ENCODE data around the gene FLII. TPM values are rescaled to one million over a fixed set of nuclear protein-coding genes. Genes with fewer than 3 reads are reported as not detected.

Gene FLII
- total RNA-seq, 1 donor from 2014 or later = 248 TPM

DNA sequence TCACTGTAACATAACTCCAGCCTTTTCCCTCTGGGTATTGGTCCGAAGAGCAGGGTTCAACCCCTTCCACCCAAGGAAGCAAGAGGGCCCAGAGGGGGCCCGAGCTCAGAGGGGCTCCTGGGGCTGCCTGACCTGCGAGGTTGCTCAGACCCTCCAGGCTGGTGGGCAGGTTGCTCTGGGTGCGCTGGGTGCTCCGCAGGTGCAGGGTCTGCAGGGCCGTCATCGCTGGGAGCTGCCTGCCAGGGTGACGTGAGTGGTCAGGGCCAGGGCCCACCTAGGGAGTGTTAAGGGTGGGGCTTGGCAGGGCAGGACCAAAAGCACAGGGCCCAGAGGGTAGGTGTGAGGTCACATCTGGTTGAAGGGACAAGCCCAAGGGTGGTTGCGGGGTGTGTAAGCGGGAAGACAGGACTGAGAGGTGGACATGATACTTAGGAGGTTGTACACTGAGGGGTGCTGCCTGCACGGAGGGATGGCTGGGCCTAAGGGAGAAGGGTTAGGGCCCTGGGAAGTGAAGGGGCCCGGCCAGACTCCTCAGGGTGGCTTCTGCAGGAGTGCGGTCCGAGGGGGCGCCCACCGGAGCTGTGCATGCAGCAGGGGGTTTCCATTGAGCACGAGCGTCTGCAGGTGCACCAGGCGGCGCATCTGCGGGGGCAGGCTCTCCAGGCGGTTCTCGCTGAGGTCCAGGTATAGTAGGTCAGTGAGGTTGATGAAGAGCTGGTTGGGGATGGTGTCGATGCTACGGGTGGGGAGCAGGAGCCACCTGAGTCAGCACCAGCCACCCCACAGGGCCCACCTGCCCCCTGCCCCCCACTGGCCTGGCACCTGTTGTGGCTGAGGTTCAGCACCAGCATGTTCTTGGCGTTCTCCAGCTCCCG, 4.4 kb downstream of the FLII start:
- peaks cover 8% of the 10 kb centered on the region for H3K4me1 Mint-ChIP-seq (ENCODE audit: unreplicated experiment)
- H3K9me3 Mint-ChIP-seq = no peaks in the 10 kb centered on the region
- H3K27me3 Mint-ChIP-seq = no peaks in the 10 kb centered on the region
- H3K27ac Mint-ChIP-seq = no peak overlapping the region
- TF ChIP-seq, protein P1, sequence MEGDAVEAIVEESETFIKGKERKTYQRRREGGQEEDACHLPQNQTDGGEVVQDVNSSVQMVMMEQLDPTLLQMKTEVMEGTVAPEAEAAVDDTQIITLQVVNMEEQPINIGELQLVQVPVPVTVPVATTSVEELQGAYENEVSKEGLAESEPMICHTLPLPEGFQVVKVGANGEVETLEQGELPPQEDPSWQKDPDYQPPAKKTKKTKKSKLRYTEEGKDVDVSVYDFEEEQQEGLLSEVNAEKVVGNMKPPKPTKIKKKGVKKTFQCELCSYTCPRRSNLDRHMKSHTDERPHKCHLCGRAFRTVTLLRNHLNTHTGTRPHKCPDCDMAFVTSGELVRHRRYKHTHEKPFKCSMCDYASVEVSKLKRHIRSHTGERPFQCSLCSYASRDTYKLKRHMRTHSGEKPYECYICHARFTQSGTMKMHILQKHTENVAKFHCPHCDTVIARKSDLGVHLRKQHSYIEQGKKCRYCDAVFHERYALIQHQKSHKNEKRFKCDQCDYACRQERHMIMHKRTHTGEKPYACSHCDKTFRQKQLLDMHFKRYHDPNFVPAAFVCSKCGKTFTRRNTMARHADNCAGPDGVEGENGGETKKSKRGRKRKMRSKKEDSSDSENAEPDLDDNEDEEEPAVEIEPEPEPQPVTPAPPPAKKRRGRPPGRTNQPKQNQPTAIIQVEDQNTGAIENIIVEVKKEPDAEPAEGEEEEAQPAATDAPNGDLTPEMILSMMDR (conservative IDR thresholded peaks at IDR 0.05) = no peak
- DNase-seq (ENCODE audit: extremely low spot score, unreplicated experiment) = no peak
- H3K4me3 Mint-ChIP-seq = no peak overlapping the region
- peaks cover 4% of the 10 kb centered on the region for H3K36me3 Mint-ChIP-seq

DNA sequence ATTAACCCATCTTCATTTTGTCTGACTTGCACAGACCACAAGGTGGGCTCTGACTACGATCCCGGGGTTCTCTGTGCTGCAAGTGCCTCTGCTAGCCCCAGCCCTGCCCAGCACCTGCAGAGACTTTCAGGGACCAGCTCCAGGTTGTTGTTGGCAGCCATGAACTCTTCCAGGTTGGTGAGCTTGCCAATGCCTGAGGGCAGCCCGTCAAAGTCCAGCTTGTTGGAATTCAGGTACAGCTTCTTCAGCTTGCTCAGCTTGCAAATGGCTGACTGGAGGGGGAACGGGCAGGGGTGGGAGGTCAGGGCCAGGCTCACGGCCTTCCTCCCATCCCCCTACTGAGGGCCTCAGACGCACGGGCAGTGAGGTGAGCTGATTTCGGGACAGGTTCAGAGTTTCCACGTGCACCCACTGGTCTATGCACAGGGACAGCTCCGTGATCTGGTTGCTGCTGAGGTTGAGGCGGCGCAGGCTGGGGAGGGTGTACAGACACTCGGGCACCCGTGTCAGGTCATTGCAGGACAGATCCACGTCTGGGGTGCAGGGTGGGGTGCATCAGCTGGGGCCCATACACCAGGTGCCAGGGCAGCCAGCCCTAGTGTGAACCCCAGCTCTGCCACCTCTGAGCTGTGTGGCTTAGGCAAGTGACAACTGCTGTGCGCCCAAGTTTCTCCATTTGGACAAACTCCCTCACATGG, 5.2 kb downstream of the FLII start:
- no peaks in the 10 kb centered on the region for H3K27me3 Mint-ChIP-seq

DNA sequence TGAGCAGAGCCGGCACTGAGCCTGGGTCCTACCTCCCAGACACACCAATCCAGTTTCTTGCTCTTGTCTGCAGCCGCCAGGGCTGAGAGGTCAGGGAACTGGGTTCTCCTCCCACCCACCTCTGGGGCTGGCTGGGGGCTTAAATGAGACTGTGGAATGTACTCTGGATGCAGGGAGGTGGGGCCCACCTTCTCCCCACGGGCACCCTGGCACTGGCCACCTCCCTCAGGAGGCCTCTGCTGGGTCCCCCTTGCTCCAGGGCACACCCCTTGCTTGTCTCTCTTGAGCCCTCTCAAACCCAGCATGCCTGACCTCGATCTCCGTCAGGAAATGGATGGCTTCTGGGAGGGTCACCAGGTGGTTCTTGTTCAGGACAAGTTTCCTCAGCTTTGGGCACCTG, 6.4 kb downstream of the FLII start:
- Mint-ChIP-seq H3K27me3 (no peaks in the 10 kb centered on the region), H3K36me3 (peaks cover 10% of the 10 kb centered on the region), H3K9me3 (no peaks in the 10 kb centered on the region), H3K4me1 (ENCODE audit: unreplicated experiment) (peaks cover 13% of the 10 kb centered on the region), H3K27ac (no peak overlapping the region), H3K4me3 (no peak overlapping the region)
- no peak for DNase-seq (ENCODE audit: extremely low spot score, unreplicated experiment)
- TF ChIP-seq, protein P1 (conservative IDR thresholded peaks at IDR 0.05) = no peak

More for the DNA sequence above, 5.2 kb downstream of the FLII start:
- Mint-ChIP-seq H3K36me3 (peaks cover 4% of the 10 kb centered on the region), H3K27ac (no peak overlapping the region), H3K4me3 (no peak overlapping the region), H3K4me1 (ENCODE audit: unreplicated experiment) (peaks cover 11% of the 10 kb centered on the region), H3K9me3 (no peaks in the 10 kb centered on the region)
- no peak for DNase-seq (ENCODE audit: extremely low spot score, unreplicated experiment)
- TF ChIP-seq, protein P1 (conservative IDR thresholded peaks at IDR 0.05) = no peak

DNA sequence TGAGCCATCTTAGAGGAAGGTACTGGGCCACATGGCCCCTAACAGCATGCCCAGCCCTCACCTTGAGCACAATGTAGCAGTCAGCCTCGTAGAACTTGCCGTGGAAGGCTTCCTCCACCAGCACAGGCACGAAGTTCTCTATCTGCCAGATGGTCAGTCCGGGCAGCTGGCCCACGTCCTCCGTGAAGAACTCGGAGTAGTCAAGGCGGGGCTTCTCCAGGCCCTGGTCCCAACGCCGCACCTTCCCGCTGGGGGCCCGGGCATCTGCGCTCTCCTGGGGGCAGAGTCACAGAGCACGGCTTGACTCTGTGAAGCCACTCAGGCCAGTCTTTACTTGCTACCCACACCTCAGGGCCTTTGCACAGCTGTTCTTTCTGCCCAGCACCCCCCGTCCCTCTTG, 7.3 kb downstream of the FLII start:
- TF ChIP-seq, protein P1 (conservative IDR thresholded peaks at IDR 0.05) = no peak
- Mint-ChIP-seq H3K4me3 (no peak overlapping the region), H3K36me3 (peaks cover 12% of the 10 kb centered on the region), H3K4me1 (ENCODE audit: unreplicated experiment) (peaks cover 15% of the 10 kb centered on the region), H3K9me3 (no peaks in the 10 kb centered on the region), H3K27me3 (no peaks in the 10 kb centered on the region), H3K27ac (no peak overlapping the region)
- DNase-seq (ENCODE audit: extremely low spot score, unreplicated experiment) = no peak

DNA sequence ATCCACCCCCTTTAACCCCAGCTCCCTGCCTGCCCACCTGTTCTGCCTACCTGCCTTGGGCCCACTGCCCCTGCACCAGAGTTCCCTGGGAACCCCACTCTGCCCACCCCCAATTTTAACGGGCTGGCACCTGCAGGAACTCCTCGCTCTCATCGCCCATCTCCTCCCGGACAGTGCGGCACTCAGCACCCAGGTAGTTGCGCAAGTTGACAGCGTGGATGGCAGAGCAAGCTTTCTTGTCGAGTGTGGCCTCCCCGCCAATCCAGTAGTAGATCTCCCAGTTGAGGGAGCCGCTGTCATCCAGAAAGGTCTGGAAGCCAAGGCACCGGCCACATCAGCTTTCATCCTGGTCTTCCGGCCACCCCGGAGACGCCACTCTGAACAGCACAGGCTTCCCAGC, 7.8 kb downstream of the FLII start:
- DNase-seq (ENCODE audit: extremely low spot score, unreplicated experiment) = no peak
- H3K4me3 Mint-ChIP-seq = no peak overlapping the region
- peaks cover 12% of the 10 kb centered on the region for H3K36me3 Mint-ChIP-seq
- H3K9me3 Mint-ChIP-seq = no peaks in the 10 kb centered on the region
- H3K27ac Mint-ChIP-seq = peak overlapping the region; percentile 62
- no peaks in the 10 kb centered on the region for H3K27me3 Mint-ChIP-seq
- TF ChIP-seq, protein P1 (conservative IDR thresholded peaks at IDR 0.05) = no peak
- peaks cover 15% of the 10 kb centered on the region for H3K4me1 Mint-ChIP-seq (ENCODE audit: unreplicated experiment)

Measured in type B pancreatic cell (in vitro differentiated cells).